A673 (cell line): ENCODE results near the gene NEIL3. TPM values are rescaled to one million over a fixed set of nuclear protein-coding genes. Genes with fewer than 3 reads are reported as not detected.
A peak's percentile ranks its signal among the peaks of the same experiment; 100 is the strongest.
"Not testable (repeated sequence)": the region's sequence is repeated elsewhere in the genome, so short reads cannot be mapped to it uniquely, and the experiment has no call there.

Experiments
- BruUV-seq: library from RNA; stranded (reverse); fragments of 400-500 nt; replicated peaks from 2 replicates; lab custom pipeline; 2021; lab: Mats Ljungman, UMichigan
- CTCF ChIA-PET: fragments of 300-600 bp; sonication (Branson Sonifier 250); formaldehyde crosslinking; loops from one replicate; lab custom pipeline; 2022; ENCODE audit warnings: antibody characterized with exemption; lab: Charles Lee
- POLR2A ChIA-PET: fragments of 300-600 bp; sonication (Branson Sonifier 250); formaldehyde crosslinking; loops from one replicate; lab custom pipeline; 2022; ENCODE audit warnings: antibody characterized with exemption; ENCODE audit not compliant: low non-redundant PET; lab: Charles Lee
- DNase-seq: peaks from one replicate; pipeline ENCODE4 v3.0.0-alpha.2; 2015; ENCODE audit warnings: low spot score
- H3K27ac ChIP-seq: fragments of 200-600 bp; sonication (generic); 2 replicates; pipeline ENCODE4 v1.5.1; 2016; ENCODE audit warnings: mixed run types, low read depth, mild to moderate bottlenecking, mixed read lengths, antibody characterized with exemption, low read length; ENCODE audit not compliant: poor library complexity, severe bottlenecking
- H3K27me3 ChIP-seq: fragments of 200-600 bp; sonication (generic); replicated peaks from 2 replicates; pipeline ENCODE4 v1.6.1; 2017; ENCODE audit warnings: mixed run types, low read depth, mild to moderate bottlenecking, mixed read lengths, antibody characterized with exemption, low read length; ENCODE audit not compliant: insufficient read depth, poor library complexity
- H3K36me3 ChIP-seq: fragments of 200-600 bp; sonication (generic); 2 replicates; pipeline ENCODE4 v1.6.1; 2016; ENCODE audit warnings: mixed run types, mild to moderate bottlenecking, mixed read lengths, antibody characterized with exemption, low read length; ENCODE audit not compliant: insufficient read depth, poor library complexity, severe bottlenecking
- H3K4me1 ChIP-seq: fragments of 200-600 bp; sonication (generic); 2 replicates; pipeline ENCODE4 v1.6.1; 2017; ENCODE audit warnings: mixed run types, mild to moderate bottlenecking, mixed read lengths, antibody characterized with exemption, low read length; ENCODE audit not compliant: insufficient read depth, poor library complexity, severe bottlenecking
- H3K4me3 ChIP-seq: fragments of 200-600 bp; sonication (generic); 2 replicates; pipeline ENCODE4 v1.5.1; 2016; ENCODE audit warnings: low read depth, mixed run types, mild to moderate bottlenecking, mixed read lengths, low read length; ENCODE audit not compliant: poor library complexity, severe bottlenecking
- H3K9me3 ChIP-seq: fragments of 200-600 bp; sonication (generic); 2 replicates; pipeline ENCODE4 v1.6.1; 2016; ENCODE audit warnings: mixed run types, low read depth, mild to moderate bottlenecking, mixed read lengths, antibody characterized with exemption, low read length; ENCODE audit not compliant: poor library complexity, severe bottlenecking
- CTCF ChIP-seq: fragments of 300-800, 200-600 bp; sonication (generic); conservative IDR thresholded peaks from 2 replicates; pipeline ENCODE4 v1.5.1; 2017; ENCODE audit warnings: low read depth, mild to moderate bottlenecking, antibody characterized with exemption, low read length, moderate library complexity, mixed read lengths
- EZH2 ChIP-seq: fragments of 200-600 bp; sonication (generic); IDR thresholded peaks from 2 replicates; pipeline ENCODE4 v1.6.1; 2017; ENCODE audit warnings: borderline replicate concordance, low read depth, mild to moderate bottlenecking, mixed read lengths, antibody characterized with exemption, low read length; ENCODE audit not compliant: poor library complexity, severe bottlenecking
- intact Hi-C: fragments of 100-400 bp; cut with micrococcal nuclease; formaldehyde crosslinking; loops from one replicate; pipeline ENCODE4 v1.10.0; 2022; ENCODE audit not compliant: unreplicated experiment
- total RNA-seq: library from RNA; stranded (reverse); gene quantifications from 2 replicates; pipeline ENCODE4 v1.2.3, GENCODE V29; 2021

NEIL3 gene
- total RNA-seq, 1 experiment from 2014 or later: 24.0 TPM

DNA sequence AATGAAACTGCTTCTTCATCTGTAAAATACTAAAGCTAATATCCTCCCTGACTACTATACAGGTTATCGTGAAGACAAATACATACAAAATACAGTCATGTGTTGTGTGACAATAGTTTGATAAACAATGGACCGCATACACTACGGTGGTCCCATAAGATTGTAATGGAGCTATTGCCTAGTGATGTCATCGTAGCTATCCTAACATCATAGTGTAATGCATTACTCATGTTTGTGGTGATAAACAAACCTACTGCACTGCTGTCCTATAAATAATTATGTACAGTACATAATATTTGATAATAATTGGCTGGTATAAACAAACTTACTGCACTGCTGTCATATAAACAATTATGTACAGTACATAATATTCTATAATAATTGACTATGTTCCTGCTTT lies 5.6 kb upstream of the NEIL3 start:
- Histone ChIP-seq H3K9me3 (no peaks in the 10 kb centered on the region), H3K4me1 (no peaks in the 10 kb centered on the region), H3K36me3 (no peaks in the 10 kb centered on the region), H3K27me3 (no peaks in the 10 kb centered on the region), H3K27ac (no peak overlapping the region), H3K4me3 (no peak overlapping the region)
- TF ChIP-seq CTCF (no peak), EZH2 (no peak)
- POLR2A ChIA-PET: no interaction called here
- CTCF ChIA-PET: no interaction called here
- intact Hi-C loops: no loop called here
- BruUV-seq: no TSS peak
- DNase-seq: no peak

GRCh38 chr4:177304864-177305263 lies 4.8 kb upstream of the NEIL3 start:
- CTCF ChIA-PET, H3K36me3 ChIP-seq, BruUV-seq, H3K27ac ChIP-seq, H3K27me3 ChIP-seq, DNase-seq, intact Hi-C loops, H3K9me3 ChIP-seq, POLR2A ChIA-PET, H3K4me1 ChIP-seq, H3K4me3 ChIP-seq: not testable (repeated sequence)

GRCh38 chr4:177308125-177308524 lies 1.5 kb upstream of the NEIL3 start:
- no peaks in the 10 kb centered on the region for H3K36me3 ChIP-seq
- H3K4me3 ChIP-seq: no peak overlapping the region
- POLR2A ChIA-PET: no interaction called here
- no peak overlapping the region for H3K27ac ChIP-seq
- no peaks in the 10 kb centered on the region for H3K9me3 ChIP-seq
- no peak for DNase-seq
- peaks cover 13% of the 10 kb centered on the region for H3K4me1 ChIP-seq
- no peak for TF ChIP-seq CTCF
- TF ChIP-seq EZH2: no peak
- intact Hi-C loops: no loop called here
- no TSS peak for BruUV-seq
- CTCF ChIA-PET: no interaction called here
- no peaks in the 10 kb centered on the region for H3K27me3 ChIP-seq

DNA sequence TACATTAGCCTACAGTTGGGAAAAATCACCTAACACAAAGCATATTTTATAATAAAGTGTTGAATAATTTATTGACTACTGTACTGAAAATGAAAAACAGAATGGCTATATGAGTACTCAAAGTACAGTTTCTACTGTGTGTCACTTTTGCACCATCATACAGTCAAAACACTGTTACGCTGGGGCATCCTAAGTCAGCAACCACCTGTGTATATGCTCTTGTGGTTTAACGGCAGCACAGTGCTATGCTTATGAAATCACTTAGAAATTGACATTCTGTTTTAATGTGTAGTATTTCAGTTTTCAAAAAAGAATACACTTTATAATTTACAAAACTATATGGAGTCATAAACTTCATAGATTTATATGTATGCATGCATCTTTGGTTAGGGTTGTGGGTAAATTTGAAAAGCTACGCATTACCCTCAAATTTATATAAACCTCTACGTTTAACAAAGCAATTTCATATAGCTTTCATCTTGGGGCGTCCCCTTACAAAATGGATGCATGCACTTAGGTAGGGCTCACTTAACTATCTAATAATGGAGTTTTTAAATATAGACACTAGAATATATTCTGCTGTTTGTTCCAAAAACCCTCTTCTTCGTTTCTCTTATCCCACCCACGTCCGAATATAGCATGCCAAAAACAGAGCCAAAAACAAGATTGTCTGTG lies 690 bp upstream of the NEIL3 start:
- Histone ChIP-seq H3K27me3 (no peaks in the 10 kb centered on the region), H3K36me3 (no peaks in the 10 kb centered on the region), H3K4me3 (peak overlapping the region; percentile 70), H3K27ac (no peak overlapping the region), H3K9me3 (no peaks in the 10 kb centered on the region), H3K4me1 (peaks cover 13% of the 10 kb centered on the region)
- intact Hi-C loops: no loop called here
- TF ChIP-seq CTCF: no peak
- no peak for TF ChIP-seq EZH2
- POLR2A ChIA-PET: interaction anchor here (0.6 kb wide), 4 partner anchors 34 to 929 kb away, joined by 3 to 13 read pairs (median 5); no protein-coding TSS in a partner anchor
- no peak for DNase-seq
- BruUV-seq: no TSS peak
- CTCF ChIA-PET: interaction anchor here (0.8 kb wide), 1 partner anchor 31 kb away, joined by 3 read pairs; no protein-coding TSS in a partner anchor
